C1 segment of cervical spinal cord (tissue), 14 donors: ENCODE measurements around the gene KRT23.
"Not testable (repeated sequence)": the region's sequence is repeated elsewhere in the genome, so short reads cannot be mapped to it uniquely, and the experiment has no call there.

Experiments
- DNase-seq, 14 donors: peaks; one replicate each; lab custom pipeline; 2025; lab: John Stamatoyannopoulos, UW

KRT23 gene

DNA sequence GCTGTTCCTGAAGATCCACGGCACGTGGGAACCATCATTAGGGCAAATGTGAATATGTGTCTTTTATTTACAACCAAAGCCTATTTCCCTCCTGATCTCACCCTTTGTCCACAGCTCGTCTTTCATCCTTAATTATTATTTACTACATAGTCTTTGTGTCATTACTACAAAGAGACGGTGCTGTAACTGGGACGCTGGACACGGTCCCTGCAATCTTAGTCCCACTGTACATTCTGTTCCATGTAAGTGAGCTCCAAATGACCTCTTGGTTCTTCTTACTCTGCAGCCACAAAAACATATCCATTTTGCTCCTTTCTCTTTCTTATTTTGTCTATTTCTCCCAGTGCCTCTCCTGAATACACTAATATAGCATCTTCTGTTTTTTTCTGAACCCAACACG is 12.7 kb upstream of the KRT23 start:
- DNase-seq = no peak

DNA sequence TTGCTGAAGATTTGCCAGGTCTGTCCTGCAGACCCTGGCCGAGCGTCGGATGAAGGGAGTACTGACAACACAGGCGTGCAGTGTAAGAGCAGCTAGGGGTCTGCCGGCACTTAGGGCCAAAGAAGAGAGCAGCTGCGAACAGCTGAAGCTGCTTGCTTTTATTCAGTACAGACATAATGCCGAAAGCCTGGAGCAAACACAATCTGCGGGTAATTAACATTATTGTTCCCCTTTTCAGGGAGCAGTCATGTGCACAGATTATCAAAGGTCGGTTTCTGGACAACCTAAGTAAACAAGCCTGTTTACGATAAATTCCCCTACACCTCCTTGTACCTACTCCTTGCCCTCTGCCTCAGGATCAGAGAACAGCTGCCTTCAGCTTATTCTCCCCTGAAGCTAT is 12.0 kb upstream of the KRT23 start:
- DNase-seq = no peak

DNA sequence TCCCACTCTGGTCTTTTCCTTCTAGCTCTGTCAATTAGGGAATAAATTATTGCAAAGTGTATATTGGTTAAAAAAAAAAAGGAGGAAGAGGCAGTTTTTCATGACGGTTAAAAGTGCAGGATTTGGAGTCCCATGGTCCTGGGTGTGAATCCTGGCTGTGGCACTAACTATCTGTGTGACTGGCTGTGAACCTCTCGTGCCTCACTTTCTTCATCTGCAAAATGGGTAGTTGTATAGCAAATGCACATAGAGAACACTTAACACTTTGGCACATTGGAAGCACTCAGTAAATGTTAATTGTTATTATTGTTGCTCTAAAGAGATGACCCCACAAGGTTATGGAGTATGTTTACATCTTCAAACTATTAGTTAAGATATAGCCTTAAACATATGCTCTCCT is 10.5 kb upstream of the KRT23 start:
- DNase-seq = no peak

DNA sequence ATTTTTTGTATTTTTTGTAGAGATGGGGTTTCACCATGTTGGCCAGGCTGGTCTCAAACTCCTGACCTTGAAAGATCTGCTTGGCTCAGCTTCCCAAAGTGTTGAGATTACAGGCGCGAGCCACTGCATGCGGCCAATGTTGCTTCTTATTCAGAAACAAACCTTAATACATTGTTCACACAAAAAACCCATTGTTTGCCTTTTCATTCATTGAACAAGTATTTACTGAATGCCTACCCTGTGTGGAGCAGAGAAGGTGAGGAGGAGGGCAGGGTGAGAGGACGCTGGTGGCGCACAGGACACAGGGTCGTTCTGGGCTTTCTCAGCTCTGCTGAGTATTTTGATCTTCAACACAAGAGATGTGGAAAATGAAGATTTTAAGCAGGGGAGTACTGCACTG is 8.0 kb upstream of the KRT23 start:
- no peak for DNase-seq

DNA sequence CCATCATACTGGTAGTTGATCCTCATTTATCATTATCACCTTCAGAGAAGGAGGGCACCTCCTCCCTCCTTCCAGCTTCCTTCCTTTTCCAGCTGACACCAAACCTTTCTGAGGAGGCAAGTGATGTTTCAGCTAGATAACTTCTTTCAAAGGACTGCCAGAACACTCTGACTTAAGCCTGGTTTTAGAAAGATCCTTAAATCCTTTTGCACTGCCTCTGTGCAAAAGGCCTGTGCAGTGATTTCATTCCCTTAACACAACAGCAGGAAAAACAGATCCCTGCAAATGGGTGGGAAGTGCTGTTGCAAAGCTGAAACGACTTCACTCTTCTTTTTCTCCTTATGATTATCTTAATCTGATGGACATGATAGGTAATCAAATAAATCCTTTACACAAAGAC is 7.1 kb upstream of the KRT23 start:
- no peak for DNase-seq

DNA sequence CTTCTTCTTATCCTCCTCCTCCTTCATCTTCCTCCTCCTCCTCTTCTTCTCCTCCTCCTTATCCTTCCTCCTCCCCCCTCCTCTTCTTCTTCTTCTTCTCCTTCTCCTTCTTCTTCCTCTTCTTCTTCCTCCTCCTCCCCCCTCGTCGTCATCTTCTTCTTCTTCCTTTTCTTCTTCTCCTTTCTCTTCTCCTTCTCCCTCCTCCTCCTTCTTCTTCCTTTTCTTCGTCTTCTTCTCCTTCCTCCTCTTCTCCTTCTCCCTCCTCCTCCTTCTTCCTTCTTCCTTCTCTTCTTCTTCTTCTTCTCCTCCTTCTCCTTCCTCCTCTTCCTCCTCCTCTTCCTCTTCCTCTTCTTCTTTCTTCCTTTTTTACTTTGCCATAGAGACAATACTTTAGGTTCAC is 5.1 kb upstream of the KRT23 start:
- no peak for DNase-seq

DNA sequence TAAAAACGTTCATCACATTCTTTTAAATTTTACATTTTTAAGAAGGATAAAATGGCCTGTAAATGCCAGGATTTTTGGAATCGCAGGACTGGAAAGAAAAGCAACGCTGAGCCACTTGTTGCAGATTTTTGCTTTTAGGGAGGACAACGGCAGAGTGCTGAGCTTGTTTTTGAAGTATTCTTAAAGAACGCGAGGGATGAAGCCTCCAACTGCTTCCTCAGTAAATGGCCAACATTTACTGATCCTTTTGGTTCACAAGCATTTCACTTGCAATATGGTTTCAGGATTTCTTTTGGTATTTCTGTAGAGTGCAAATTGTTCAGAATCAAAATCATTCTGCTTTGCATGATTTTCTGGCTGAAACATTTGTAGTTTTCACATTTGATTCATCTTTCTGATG is 2.8 kb upstream of the KRT23 start:
- DNase-seq = no peak

DNA sequence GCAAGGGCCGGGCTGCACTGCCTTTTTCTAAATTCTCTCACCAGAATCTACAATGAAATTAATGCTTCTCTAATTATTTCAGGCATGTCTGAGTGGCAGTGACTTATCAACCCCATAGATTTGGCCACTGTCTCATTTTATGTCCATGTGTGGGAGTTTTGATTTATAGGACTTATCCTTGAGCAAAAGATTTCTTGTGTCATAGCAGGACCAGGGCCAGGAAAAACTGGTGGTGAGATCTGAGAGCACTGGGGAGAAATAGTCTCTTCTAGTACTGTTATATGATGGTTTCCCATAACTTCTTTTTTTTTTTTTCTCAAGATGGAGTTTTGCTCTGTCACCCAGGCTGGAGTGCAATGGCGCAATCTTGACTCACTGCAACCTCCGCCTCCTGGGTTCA is 1.5 kb upstream of the KRT23 start:
- no peak for DNase-seq

DNA sequence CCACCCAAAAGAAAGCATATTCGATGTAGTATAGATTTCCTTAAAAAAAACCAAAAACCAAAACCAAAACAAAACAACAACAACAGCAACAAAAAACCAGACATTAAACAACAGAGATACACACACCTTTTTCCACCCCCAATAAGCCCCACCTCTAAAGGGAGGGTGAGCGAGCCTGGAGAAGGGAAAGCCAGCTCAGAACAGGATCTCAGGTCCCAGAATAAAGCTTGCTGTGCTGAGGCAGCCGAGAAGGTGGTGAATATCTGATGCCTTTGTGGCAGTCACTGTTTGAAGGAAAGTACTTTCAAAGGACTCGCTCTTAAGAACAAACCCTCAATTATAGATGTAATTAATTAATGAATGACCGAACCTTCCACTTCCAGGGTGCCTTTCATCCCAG is 470 bp downstream of the KRT23 start:
- no peak for DNase-seq

DNA sequence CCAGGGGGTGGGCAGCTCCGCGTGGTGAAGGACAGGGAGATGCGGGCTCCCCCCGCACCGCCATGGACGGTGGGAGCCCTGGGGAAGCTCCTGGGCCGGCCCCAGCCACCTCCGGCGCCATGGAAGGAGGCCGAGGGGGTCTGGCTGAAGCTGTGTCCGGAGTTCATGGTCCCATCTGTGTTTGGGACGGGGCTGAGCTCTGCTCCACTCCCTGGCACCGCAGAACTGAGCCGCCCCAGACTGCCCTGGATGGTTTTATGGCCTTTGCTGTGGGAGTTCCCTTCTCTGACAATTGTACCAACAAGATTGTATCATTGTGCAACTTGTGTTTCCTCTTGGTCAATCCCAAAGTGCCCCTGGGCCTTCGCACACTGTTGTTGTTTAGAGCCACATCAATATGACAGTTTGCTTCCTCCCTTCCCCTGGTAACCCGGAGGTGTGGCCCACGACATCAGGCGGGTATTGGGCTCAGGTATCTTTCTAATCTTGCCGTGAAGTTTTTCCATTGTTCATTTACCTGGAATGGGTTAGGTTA is 942 bp downstream of the KRT23 start:
- DNase-seq = no peak

DNA sequence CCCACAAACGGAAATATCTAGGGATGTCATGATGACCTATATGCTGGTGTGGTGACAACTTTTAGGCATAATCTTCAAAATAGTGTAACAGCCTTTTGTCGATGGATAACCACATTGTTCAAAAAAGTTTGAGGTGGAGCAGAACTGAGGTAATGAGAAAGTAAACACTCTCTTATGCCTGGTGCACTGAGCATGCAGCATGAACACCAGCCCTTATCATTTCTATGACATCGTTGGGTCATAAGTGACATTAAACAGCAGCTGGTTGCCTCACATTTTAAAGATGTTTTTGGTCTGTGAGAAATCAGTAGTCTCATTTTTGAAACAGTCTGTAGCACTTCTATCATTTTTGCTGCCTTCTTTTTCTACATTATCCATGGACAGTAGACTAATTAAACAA is 1.8 kb downstream of the KRT23 start:
- no peak for DNase-seq

DNA sequence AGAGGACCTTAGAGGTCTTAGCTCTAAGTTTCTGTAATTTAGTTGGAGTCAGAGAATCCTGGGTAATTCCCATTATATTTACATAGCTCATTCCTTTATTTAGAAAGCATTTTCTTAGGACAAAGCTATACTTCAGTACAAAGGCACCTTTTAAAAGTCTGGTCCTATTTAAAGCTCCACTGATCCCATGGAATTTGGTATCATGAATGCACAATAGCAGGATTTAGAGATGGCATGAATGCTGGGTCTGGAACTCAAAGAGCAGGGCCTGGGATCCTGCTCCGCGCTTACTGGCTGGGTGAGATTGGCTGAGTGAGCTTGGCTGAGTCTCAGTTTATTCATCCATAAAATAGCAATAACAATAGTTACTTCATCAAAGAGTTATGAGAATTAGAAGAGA is 4.8 kb downstream of the KRT23 start:
- DNase-seq = no peak

DNA sequence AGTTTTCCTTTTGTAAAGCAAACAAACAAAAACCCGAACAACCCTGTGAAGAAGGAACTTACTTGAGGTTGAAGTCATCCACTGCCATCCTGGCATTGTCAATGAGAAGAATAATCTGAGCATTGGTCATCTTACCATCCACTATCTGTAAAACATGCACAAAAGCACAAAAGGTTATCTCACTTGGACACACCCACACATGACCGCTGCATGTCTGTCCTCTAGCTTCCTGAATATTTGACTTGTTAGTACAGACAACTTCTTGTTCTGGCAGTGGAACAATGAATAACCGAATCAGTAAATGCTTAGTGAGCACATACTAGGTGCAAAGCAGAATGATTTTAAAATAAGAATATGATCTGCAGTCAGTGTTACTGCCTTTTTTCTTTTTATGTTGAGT is 6.1 kb downstream of the KRT23 start:
- DNase-seq = no peak

DNA sequence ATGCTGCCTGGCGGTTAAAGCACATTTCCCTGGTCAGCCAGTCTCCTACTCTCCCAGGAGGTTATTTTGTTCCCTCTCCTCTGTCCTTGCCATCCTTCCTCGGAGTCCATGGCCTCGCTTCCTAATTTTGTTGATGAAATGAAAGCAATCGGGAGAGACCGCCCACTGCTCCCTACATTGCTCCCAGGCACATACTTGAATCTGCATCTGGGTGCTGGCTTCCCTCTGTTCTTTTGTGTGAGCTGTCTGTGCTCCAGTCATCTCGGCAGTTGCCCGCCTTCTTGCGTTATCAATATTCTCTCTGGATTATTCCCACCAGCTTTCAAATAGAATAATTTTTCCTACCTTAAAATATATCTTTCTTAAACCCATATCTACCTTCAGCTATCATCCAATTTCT is 11.1 kb downstream of the KRT23 start:
- no peak for DNase-seq

DNA sequence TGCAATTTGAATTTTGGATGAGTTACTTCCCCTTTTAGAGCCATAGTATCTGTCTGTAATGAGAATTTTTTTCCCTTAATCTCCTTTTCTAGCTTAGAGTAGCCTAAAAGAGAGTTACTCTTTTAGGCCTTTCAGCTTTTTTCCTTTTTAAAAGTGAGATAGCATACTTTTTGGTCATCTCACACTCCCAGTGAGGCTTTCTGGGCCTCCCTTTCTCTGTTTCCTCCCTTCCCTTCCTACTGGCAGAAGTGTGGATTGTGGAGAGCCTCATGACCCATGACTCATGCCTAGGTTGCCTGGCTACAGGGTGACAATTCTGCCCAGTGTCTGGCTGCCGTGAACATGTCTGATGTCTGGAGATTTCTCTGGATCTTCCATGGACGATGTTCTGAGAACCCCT is 15.2 kb downstream of the KRT23 start:
- peak in 10 of 14 donors; percentile 1 to 52 (median 6) for DNase-seq

DNA sequence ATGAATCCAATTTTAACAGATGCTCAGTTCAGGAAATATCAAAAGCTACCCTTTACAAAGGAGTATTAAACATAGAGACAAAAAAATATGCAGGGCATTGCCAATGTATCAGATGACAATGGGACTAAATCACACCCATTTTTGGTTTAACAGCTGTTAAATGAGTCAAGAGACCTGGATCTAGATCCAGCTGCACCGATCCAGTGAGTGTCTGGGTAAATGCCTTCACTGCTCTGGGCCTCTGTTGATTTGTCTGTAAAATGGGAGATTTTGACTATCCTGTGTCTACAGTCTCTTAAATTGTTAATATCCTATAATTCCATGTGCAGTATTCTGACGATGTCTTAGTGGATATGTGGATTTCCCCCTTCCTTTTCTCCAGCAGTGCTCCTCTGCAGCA is 16.4 kb downstream of the KRT23 start:
- DNase-seq = no peak

DNA sequence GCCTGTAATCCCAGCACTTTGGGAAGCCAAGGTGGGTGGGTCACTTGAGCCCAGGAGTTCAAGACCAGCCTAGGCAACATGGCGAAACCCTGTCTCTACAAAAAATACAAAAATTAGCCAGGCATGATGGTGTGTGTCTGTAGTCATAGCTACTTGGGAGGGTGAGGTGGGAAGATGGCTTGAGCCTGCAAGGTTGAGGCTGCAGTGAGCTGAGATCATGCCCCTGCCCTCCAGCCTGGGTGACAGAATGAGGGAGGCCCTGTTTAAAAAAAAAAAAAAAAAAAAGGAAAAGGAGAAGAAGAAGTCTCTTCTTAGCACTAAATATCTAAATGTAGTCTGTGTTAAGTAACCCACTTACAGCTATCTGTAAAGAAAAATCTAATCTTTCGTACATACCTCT is 20.3 kb downstream of the KRT23 start:
- DNase-seq = not testable (repeated sequence)

DNA sequence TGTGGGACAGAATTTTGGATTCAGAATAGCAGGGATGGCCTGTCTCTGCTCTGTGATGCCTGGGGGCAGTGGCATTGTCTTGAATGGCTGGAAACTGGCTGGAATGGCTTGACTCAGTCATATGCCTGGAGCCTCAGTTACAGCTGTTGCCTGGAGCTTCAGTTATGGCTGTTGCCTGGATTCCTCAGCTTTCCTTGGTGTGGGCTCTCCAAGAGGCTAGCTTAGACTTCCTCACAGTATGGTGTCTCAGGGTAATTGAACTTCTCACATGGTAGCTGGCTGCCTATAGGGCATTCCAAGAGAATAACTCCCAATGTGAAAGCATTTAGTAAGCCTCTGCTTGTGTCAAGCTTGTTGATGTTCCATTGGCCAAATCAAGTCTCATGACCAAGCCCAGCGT is 21.1 kb downstream of the KRT23 start:
- DNase-seq = no peak

DNA sequence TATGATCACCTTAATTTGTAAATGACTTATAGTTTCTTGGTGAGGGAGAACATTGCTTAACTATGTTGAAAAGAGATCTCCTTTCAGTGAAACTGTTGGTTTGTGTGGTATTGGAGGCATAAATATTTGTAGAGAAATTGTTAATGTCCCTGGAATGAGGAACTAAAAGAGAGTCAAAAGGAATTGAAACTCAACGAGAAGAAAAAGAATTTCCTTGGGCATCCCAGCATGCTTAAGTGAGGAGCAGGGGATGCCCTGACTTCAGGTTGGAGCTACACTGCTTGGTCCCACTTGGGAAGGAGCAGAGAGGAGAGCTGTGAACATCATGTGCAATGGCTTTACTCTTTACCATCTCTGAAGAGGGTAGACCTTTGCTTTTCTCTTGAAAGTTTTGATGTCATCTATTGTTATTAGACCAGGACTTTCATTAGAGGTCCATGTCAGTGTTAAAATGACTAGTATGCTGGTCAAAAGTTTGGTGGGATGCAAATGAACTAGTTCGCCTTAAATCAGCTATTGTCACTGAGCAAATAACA is 21.7 kb downstream of the KRT23 start:
- DNase-seq = no peak

DNA sequence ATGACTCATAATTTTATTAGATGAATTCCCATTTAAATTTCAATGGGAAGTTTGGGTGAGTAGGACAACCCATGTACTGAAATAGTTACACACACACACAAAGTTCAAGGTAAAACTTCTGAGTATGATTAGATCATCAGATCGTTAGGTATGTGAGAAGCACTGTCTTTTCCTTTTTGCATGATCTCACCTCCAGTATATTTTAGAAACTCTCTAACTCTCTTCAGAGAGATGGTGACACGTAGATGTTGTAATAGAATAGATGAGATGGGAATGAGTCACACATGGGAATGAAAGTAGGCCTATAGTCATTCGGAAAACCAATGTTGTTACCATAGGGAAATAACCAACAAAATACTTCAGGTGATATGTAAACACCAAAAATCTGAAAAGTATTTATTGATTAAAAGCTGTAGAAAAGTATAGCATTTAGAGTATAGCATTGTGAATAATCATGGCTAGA is 22.2 kb downstream of the KRT23 start:
- no peak for DNase-seq

DNA sequence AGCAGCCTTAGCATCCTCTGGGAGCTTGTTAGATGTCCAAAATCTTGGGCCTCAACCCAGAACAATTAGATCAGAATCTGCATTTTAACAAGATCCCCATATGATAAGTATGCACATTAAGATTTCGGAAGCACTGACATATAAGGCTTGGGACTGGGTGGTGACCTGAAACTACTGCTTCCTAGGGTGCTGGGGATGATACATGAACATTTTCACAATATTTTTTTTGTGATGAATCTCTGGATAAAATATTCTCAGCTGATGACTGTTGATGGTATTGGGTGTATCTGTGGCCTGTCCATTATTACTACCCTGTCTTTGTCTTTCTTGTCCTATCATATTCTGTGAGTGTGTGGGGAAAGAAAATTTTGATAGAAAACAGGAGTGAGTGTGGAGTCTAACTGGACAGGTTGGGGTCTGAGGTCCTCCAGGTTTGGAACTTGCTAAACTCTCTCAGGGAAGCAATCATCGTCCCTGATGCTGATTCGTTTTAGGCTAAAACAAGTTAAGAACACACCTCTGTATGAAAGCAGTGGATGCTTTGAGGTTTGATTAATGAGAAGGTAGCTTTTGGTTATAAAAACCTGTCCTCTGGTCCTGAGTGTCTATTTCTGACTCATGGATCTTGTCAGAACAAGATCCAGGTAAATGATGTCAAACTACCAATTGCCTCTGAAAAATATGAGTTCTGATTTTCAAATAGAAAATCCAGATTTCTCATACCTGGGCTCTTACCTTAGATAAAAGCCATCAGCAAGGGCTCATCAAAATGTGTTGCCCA is 23.2 kb downstream of the KRT23 start:
- DNase-seq = no peak

DNA sequence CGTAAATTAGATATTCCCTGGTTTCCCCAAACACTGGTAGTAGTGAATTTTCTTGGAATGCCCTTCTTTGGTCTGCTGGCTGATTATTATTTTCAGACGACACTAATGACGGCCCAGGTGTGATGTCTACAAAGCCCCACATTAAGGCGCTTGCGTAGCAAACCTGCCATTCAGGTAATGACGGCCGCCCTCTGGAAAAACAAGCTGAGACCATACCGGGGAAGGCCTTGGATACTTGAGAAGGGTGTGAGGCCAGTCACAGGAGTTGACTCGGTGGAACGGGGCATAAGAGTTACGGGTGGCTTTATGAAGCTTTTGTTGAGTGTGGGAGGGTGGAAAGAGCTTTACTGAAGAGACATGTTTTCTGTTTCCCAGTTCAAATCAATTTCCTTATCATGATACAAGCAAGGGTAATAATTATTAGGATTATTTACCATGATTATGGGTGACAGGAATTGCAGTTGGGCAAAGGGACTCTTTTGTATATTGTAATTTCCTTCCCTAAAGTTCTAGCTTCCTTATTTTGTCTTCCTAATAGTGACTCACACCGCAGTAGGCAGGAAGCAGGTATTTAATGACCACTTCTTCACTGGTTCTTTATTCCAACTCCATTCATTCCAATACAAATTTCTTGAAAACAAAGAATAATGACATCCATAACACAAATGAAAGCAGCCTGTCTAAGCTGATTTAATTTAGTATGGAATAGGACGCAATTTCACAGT is 24.8 kb downstream of the KRT23 start:
- no peak for DNase-seq

DNA sequence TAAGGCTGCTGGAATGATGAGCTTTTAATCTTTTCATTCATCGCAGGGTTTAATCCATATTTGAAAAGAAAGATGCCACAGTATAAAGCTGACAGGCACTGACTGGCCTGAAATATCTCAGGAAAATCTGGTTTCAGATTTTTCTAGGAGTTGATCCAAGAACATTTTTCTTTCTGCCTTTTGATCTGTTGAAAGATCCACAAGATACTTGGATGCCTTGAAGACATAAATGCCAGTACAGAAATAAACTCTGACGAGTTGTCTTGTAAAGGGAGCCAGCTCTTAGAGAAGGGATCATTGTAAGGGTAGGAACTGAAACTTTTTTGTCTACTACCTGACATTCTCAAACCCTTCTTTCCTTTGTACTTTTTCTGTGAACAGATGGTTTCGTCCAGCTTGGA is 27.0 kb downstream of the KRT23 start:
- no peak for DNase-seq
